ENCODE measurements around the gene IL4R.
"Not testable (repeated sequence)": the region's sequence is repeated elsewhere in the genome, so short reads cannot be mapped to it uniquely, and the experiment has no call there.

Gene IL4R

GRCh38 chr16:27313422-27314160, at the start of gene IL4R:
TSS of gene IL4R (plus strand) at chr16:27313974. CDS start at chr16:27340204, 26,230 bp downstream.
- Histone ChIP-seq H3K36me3 (ENCODE audit: control insufficient read depth, insufficient read depth, low read length) (no peaks in the 10 kb centered on the region), H3K27ac (ENCODE audit: low read length) (no peak within 1 kb of the TSS)

GRCh38 chr16:27264151-27264550, 49.6 kb upstream of the IL4R start:
- DNase-seq (ENCODE audit: low read depth, low spot score): no peak
- no peaks in the 10 kb centered on the region for H3K4me1 ChIP-seq (ENCODE audit: control insufficient read depth, insufficient read depth, low read length)
- H3K4me3 ChIP-seq (ENCODE audit: low read length): no peak overlapping the region

More at GRCh38 chr16:27313422-27314160, at the start of gene IL4R:
- no peaks in the 10 kb centered on the region for H3K27me3 ChIP-seq (ENCODE audit: control insufficient read depth, insufficient read depth, low read length)
- H3K4me3 ChIP-seq (ENCODE audit: low read length): peak within 1 kb of the TSS; percentile 96
- peaks cover 9% of the 10 kb centered on the region; the same call in 1 of the 2 replicates for H3K4me1 ChIP-seq (ENCODE audit: control insufficient read depth, insufficient read depth, low read length)
- no peaks in the 10 kb centered on the region for H3K9me3 ChIP-seq (ENCODE audit: control insufficient read depth, insufficient read depth, low read length)
- DNase-seq (ENCODE audit: low read depth, low spot score): no peak
- no CpG with 5 or more reads among the region's 85 CpGs for WGBS (ENCODE audit: insufficient coverage, insufficient read length)

DNA sequence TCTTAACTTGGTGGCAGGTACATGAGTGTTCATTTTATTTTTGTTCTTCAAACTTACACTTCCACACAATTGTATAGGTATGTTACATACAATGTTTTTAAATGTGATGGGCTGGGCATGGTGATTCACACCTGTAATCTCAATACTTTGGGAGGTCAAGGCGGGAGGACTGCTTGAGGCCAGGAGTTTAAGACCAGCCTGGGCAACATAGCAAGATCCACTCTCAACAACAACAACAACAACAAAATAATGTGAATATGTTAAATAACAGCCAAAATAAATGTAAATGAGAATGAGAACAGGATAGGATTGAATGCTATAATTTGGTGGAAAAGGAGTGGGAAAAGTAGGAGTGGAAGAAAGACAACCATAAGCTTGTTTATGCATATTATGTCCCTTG, 47.8 kb upstream of the IL4R start:
- no peaks in the 10 kb centered on the region for H3K36me3 ChIP-seq (ENCODE audit: control insufficient read depth, insufficient read depth, low read length)
- no peaks in the 10 kb centered on the region for H3K9me3 ChIP-seq (ENCODE audit: control insufficient read depth, insufficient read depth, low read length)
- H3K27me3 ChIP-seq (ENCODE audit: control insufficient read depth, insufficient read depth, low read length): no peaks in the 10 kb centered on the region
- no peak overlapping the region for H3K4me3 ChIP-seq (ENCODE audit: low read length)
- WGBS (ENCODE audit: insufficient coverage, insufficient read length): no CpG with 5 or more reads among the region's 1 CpG
- H3K4me1 ChIP-seq (ENCODE audit: control insufficient read depth, insufficient read depth, low read length): no peaks in the 10 kb centered on the region
- no peak for DNase-seq (ENCODE audit: low read depth, low spot score)
- no peak overlapping the region for H3K27ac ChIP-seq (ENCODE audit: low read length)

More at GRCh38 chr16:27264151-27264550, 49.6 kb upstream of the IL4R start:
- H3K27me3 ChIP-seq (ENCODE audit: control insufficient read depth, insufficient read depth, low read length): no peaks in the 10 kb centered on the region
- H3K36me3 ChIP-seq (ENCODE audit: control insufficient read depth, insufficient read depth, low read length): no peaks in the 10 kb centered on the region
- H3K9me3 ChIP-seq (ENCODE audit: control insufficient read depth, insufficient read depth, low read length): no peaks in the 10 kb centered on the region
- WGBS (ENCODE audit: insufficient coverage, insufficient read length): no CpG with 5 or more reads among the region's 6 CpGs
- no peak overlapping the region for H3K27ac ChIP-seq (ENCODE audit: low read length)

DNA sequence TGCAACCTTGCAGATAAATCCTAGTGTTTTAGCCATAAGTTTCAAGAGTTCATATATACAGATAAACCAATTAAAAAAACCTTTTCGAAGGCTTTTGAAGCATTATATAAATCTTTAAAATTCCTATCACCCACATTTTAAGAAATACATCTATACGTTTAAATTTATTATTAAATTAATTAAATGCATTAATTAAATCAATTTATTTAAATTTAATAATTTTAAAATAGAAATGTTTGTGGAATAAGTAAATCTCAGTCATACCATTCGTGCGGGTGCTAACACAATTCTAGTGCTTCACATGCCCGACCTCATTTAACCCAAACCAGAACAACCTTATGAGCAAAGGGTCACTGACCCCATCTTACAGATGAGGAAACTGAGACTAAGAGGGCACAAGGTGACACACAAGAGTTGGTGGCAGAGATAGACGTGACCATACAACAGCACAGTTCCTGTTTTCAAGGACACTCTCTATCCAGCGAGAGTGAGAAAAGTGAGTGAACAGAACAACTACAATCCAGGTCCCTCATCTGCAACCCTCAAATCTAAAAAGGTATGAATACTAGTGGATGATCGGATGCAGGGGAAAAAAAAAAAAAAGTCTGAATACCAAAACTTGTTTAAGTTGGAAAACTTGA, 46.6 kb upstream of the IL4R start:
- no peak overlapping the region for H3K4me3 ChIP-seq (ENCODE audit: low read length)
- no peaks in the 10 kb centered on the region for H3K27me3 ChIP-seq (ENCODE audit: control insufficient read depth, insufficient read depth, low read length)
- no peaks in the 10 kb centered on the region for H3K4me1 ChIP-seq (ENCODE audit: control insufficient read depth, insufficient read depth, low read length)
- WGBS (ENCODE audit: insufficient coverage, insufficient read length): 100% methylated on average over 2 of the region's 8 CpGs
- H3K36me3 ChIP-seq (ENCODE audit: control insufficient read depth, insufficient read depth, low read length): no peaks in the 10 kb centered on the region
- no peak overlapping the region for H3K27ac ChIP-seq (ENCODE audit: low read length)
- no peak for DNase-seq (ENCODE audit: low read depth, low spot score)
- no peaks in the 10 kb centered on the region for H3K9me3 ChIP-seq (ENCODE audit: control insufficient read depth, insufficient read depth, low read length)

DNA sequence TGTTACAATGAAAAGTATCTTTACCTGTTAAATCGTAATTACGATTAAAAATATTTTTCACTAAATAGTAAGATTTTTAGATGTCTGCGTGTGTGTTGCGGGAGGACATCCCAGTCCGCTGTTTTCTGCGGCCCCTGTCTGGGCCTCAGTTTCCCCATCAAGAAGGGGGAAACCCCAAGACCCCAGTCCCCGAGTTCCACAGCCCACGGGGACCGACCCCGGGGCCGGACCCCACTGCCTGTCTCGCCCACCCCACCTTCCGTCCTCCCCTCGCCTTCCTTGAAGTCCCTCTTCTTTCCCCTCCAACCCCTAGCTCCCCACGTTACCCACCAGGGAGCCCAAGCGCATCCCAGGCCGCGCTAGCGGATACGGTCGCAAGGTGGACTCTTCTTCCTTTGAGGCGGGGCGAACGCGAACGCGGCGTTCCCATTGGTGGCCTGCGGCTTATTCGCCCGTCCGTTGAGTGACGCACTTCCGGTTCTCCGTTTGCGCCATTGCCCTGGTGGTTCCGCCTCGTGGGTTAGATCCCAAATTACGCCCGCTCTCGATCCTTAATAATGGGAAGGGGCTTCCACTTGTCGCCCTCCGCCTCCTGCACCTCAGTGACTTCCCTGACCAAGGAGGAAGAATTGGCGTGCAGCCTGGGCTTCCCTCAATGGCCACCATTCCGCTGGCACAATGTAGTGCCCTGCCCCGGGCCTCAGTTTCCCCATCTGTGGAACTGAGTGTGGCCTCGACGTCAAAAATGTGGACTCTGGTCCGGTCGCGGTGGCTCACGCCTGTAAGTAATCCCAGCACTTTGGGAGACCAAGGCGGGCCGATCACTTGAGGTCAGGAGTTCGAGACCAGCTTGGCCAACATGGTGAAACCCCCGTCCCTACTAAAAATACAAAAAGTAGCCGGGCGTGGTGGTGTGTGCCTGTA, 45.1 kb upstream of the IL4R start, which contains the start of gene NSMCE1:
Gene NSMCE1, minus strand, starts transcription at position 397 of the 924 bp plus-strand sequence. CDS start 11,202 bp downstream, outside the sequence.
- H3K4me3 ChIP-seq (ENCODE audit: low read length): peak within 1 kb of the TSS; percentile 51; the same call in 1 of the 2 replicates
- H3K4me1 ChIP-seq (ENCODE audit: control insufficient read depth, insufficient read depth, low read length): no peaks in the 10 kb centered on the region
- no peaks in the 10 kb centered on the region for H3K36me3 ChIP-seq (ENCODE audit: control insufficient read depth, insufficient read depth, low read length)
- H3K27me3 ChIP-seq (ENCODE audit: control insufficient read depth, insufficient read depth, low read length): no peaks in the 10 kb centered on the region
- H3K27ac ChIP-seq (ENCODE audit: low read length): no peak within 1 kb of the TSS
- H3K9me3 ChIP-seq (ENCODE audit: control insufficient read depth, insufficient read depth, low read length): no peaks in the 10 kb centered on the region
- no CpG with 5 or more reads among the region's 58 CpGs for WGBS (ENCODE audit: insufficient coverage, insufficient read length)
- peak; percentile 70 for DNase-seq (ENCODE audit: low read depth, low spot score)

GRCh38 chr16:27269300-27270150, 44.2 kb upstream of the IL4R start:
- no peak overlapping the region for H3K27ac ChIP-seq (ENCODE audit: low read length)
- no CpG with 5 or more reads among the region's 9 CpGs for WGBS (ENCODE audit: insufficient coverage, insufficient read length)

GRCh38 chr16:27270349-27270748, 43.4 kb upstream of the IL4R start:
- WGBS (ENCODE audit: insufficient coverage, insufficient read length): no CpG with 5 or more reads among the region's 4 CpGs
- no peak overlapping the region for H3K27ac ChIP-seq (ENCODE audit: low read length)
- no peaks in the 10 kb centered on the region for H3K27me3 ChIP-seq (ENCODE audit: control insufficient read depth, insufficient read depth, low read length)
- no peak for DNase-seq (ENCODE audit: low read depth, low spot score)
- H3K9me3 ChIP-seq (ENCODE audit: control insufficient read depth, insufficient read depth, low read length): no peaks in the 10 kb centered on the region
- no peaks in the 10 kb centered on the region for H3K4me1 ChIP-seq (ENCODE audit: control insufficient read depth, insufficient read depth, low read length)
- H3K4me3 ChIP-seq (ENCODE audit: low read length): no peak overlapping the region
- H3K36me3 ChIP-seq (ENCODE audit: control insufficient read depth, insufficient read depth, low read length): no peaks in the 10 kb centered on the region

More at GRCh38 chr16:27269300-27270150, 44.2 kb upstream of the IL4R start:
- Histone ChIP-seq H3K4me1 (ENCODE audit: control insufficient read depth, insufficient read depth, low read length) (no peaks in the 10 kb centered on the region), H3K27me3 (ENCODE audit: control insufficient read depth, insufficient read depth, low read length) (no peaks in the 10 kb centered on the region), H3K36me3 (ENCODE audit: control insufficient read depth, insufficient read depth, low read length) (no peaks in the 10 kb centered on the region), H3K4me3 (ENCODE audit: low read length) (no peak overlapping the region), H3K9me3 (ENCODE audit: control insufficient read depth, insufficient read depth, low read length) (no peaks in the 10 kb centered on the region)
- DNase-seq (ENCODE audit: low read depth, low spot score): no peak

GRCh38 chr16:27272076-27272475, 41.7 kb upstream of the IL4R start:
- no peak for DNase-seq (ENCODE audit: low read depth, low spot score)
- H3K9me3 ChIP-seq (ENCODE audit: control insufficient read depth, insufficient read depth, low read length): no peaks in the 10 kb centered on the region

GRCh38 chr16:27272697-27273096, 41.1 kb upstream of the IL4R start:
- H3K4me1 ChIP-seq (ENCODE audit: control insufficient read depth, insufficient read depth, low read length); H3K27ac ChIP-seq (ENCODE audit: low read length); H3K36me3 ChIP-seq (ENCODE audit: control insufficient read depth, insufficient read depth, low read length); H3K9me3 ChIP-seq (ENCODE audit: control insufficient read depth, insufficient read depth, low read length); H3K27me3 ChIP-seq (ENCODE audit: control insufficient read depth, insufficient read depth, low read length); DNase-seq (ENCODE audit: low read depth, low spot score); H3K4me3 ChIP-seq (ENCODE audit: low read length): not testable (repeated sequence)
- no CpG with 5 or more reads among the region's 7 CpGs for WGBS (ENCODE audit: insufficient coverage, insufficient read length)

More at GRCh38 chr16:27272076-27272475, 41.7 kb upstream of the IL4R start:
- Histone ChIP-seq H3K36me3 (ENCODE audit: control insufficient read depth, insufficient read depth, low read length) (no peaks in the 10 kb centered on the region), H3K4me3 (ENCODE audit: low read length) (no peak overlapping the region), H3K4me1 (ENCODE audit: control insufficient read depth, insufficient read depth, low read length) (no peaks in the 10 kb centered on the region), H3K27me3 (ENCODE audit: control insufficient read depth, insufficient read depth, low read length) (no peaks in the 10 kb centered on the region), H3K27ac (ENCODE audit: low read length) (no peak overlapping the region)
- no CpG with 5 or more reads among the region's 4 CpGs for WGBS (ENCODE audit: insufficient coverage, insufficient read length)

Measured in iPS DF 6.9 (cell line).